Upper lobe of left lung (tissue), 6 donors: ENCODE results near the gene MYRF. TPM values are rescaled to one million over a fixed set of nuclear protein-coding genes. Genes with fewer than 3 reads are reported as not detected.

Experiments
- ATAC-seq, 2 donors: fragments of 200-7000 bp; cut with Tn5 transposase; one replicate each; pipeline ENCODE4 v1.9.1; 2022; ENCODE audit warnings: mild to moderate bottlenecking in 2 of 2, moderate library complexity in 2 of 2; ENCODE audit not compliant: low FRiP score in 2 of 2
- DNase-seq, 2 donors: peaks; one replicate each; pipeline ENCODE4 v3.0.0-alpha.2; 2019 to 2020
- H3K27ac ChIP-seq, 4 donors: fragments of 200-600 bp; sonication (generic); one replicate each; pipeline ENCODE4 v1.5.1; 2016 to 2019
- H3K27me3 ChIP-seq, 4 donors: fragments of 200-600 bp; sonication (generic); one replicate each; pipeline ENCODE4 v1.5.1; 2017 to 2019
- H3K36me3 ChIP-seq, 4 donors: fragments of 200-600 bp; sonication (generic); one replicate each; pipeline ENCODE4 v1.5.1; 2016 to 2019
- H3K4me1 ChIP-seq, 4 donors: fragments of 200-600 bp; sonication (generic); one replicate each; pipeline ENCODE4 v1.5.1; 2018 to 2019
- H3K4me3 ChIP-seq, 4 donors: fragments of 200-600 bp; sonication (generic); one replicate each; pipeline ENCODE4 v1.5.1; 2017 to 2019; ENCODE audit warnings: mild to moderate bottlenecking in 2 of 4, moderate library complexity in 1 of 4
- H3K9me3 ChIP-seq, 4 donors: fragments of 200-600 bp; sonication (generic); one replicate each; pipeline ENCODE4 v1.5.1; 2018 to 2019
- CTCF ChIP-seq, 6 experiments: fragments of 450-650 bp in 4 of 6; fragments of 200-600 bp in 2 of 6; sonication (generic) in 2 of 6; IDR thresholded peaks; one replicate each; pipeline ENCODE4 v1.5.1; 2016 to 2019; ENCODE audit warnings: antibody characterized with exemption in 6 of 6
- EP300 ChIP-seq, 4 donors: sonication (generic); formaldehyde crosslinking; IDR thresholded peaks; one replicate each; pipeline ENCODE4 v1.5.1; 2017; ENCODE audit warnings: antibody characterized with exemption in 4 of 4, control low read depth in 2 of 4
- POLR2A ChIP-seq, 4 donors: fragments of 450-650 bp; IDR thresholded peaks; one replicate each; pipeline ENCODE4 v1.5.1; 2016 to 2017; ENCODE audit warnings: antibody characterized with exemption in 4 of 4, mild to moderate bottlenecking in 2 of 4
- POLR2AphosphoS5 ChIP-seq, 2 donors: sonication (generic); formaldehyde crosslinking; IDR thresholded peaks; one replicate each; pipeline ENCODE4 v1.5.1; 2017; ENCODE audit warnings: antibody characterized with exemption in 2 of 2
- WGBS, 2 donors: methylation state at CpG; one replicate each; pipeline ENCODE4 v1.1.5; 2017 to 2018; 5-methylcytosine and 5-hydroxymethylcytosine counted together
- total RNA-seq, 6 donors: library from RNA; depleted of rRNA in 4 of 6; stranded (reverse); fragments of >200 nt in 4 of 6; gene quantifications; one replicate each; pipeline versions ENCODE4 v1.1.0 to v1.2.1, GENCODE V29; 2016 to 2021
- donor health status: DM: no; HTN: no; CAD: no; lungs with moderate emphysema.
- donor health status: DM: no; HTN: yes; CAD: no; lungs with severe emphysema.

Gene MYRF
- total RNA-seq, 6 donors from 2014 or later, result 32.5 to 147 (median 50.7) TPM

GRCh38 chr11:61728066-61728939, 24.1 kb upstream of the MYRF start:
- no peak for TF ChIP-seq POLR2A (IDR thresholded peaks at IDR 0.05)
- TF ChIP-seq POLR2AphosphoS5 (IDR thresholded peaks at IDR 0.05), result no peak
- TF ChIP-seq EP300 (IDR thresholded peaks at IDR 0.05), result no peak
- TF ChIP-seq CTCF (IDR thresholded peaks at IDR 0.05), result no peak
- DNase-seq, result peak in 1 of 2 donors; percentile 68

GRCh38 chr11:61728940-61729219, 23.6 kb upstream of the MYRF start:
- H3K4me3 ChIP-seq, result no peak overlapping the region
- H3K27ac ChIP-seq, result peak overlapping the region in 1 of 4 donors; percentile 30
- WGBS, 2 donors, result 69 to 81% methylated on average over 8 of the region's 8 CpGs
- no peaks in the 10 kb centered on the region for H3K9me3 ChIP-seq
- TF ChIP-seq EP300 (IDR thresholded peaks at IDR 0.05) (no peak), POLR2AphosphoS5 (IDR thresholded peaks at IDR 0.05) (no peak), CTCF (IDR thresholded peaks at IDR 0.05) (no peak), POLR2A (IDR thresholded peaks at IDR 0.05) (no peak)
- H3K36me3 ChIP-seq, result peaks cover 0 to 5% (median 0%) of the 10 kb centered on the region in 4 donors
- peaks cover 0 to 6% (median 4%) of the 10 kb centered on the region in 4 donors for H3K4me1 ChIP-seq
- ATAC-seq, result peak in 1 of 2 donors; percentile 11
- no peaks in the 10 kb centered on the region for H3K27me3 ChIP-seq
- no peak for DNase-seq

More at GRCh38 chr11:61728066-61728939, 24.1 kb upstream of the MYRF start:
- no peak for ATAC-seq
- 90 to 93% methylated on average over 22 to 33 of the region's 33 CpGs for WGBS, 2 donors
- H3K9me3 ChIP-seq, result no peaks in the 10 kb centered on the region
- H3K27me3 ChIP-seq, result no peaks in the 10 kb centered on the region
- no peak overlapping the region for H3K4me3 ChIP-seq
- peak overlapping the region in 1 of 4 donors; percentile 14 for H3K27ac ChIP-seq
- peaks cover 0 to 6% (median 4%) of the 10 kb centered on the region in 4 donors for H3K4me1 ChIP-seq
- H3K36me3 ChIP-seq, result peaks cover 0 to 5% (median 0%) of the 10 kb centered on the region in 4 donors

DNA sequence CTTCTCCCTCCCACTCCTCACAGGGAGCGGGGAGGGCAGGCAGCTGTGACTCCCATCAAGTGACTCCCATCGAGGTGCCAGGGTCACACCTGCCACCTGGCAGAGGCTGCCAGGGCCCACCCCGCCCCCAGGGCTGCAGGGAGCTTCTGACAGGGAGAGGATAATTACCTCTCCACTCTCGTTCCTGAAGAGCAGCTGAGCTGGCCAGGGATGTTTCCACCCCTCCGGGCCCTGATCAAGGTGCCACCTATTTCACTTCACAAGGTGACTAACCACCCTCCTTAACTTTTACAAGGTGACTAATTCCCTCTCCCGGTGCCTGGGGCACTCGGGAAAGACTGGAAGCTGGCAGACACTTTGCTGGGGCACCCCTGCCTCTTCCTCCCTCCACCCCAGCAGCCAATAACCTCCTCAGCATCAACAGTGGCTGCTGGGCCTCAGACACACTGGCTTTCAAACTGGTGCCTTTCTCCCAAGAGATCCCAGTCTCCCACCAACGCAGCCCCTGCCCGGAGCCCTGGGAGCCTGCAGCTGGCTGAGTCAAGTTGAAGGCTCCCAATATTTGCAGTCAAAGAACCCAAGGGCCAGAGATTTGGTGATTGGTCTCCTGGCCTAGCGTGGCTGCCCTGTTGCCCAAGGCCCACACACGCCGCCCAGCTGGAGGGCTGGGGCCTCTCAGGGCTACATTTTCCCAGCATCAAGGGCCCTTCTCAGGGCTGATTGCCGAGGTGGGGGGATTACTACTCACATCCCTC, 22.0 kb upstream of the MYRF start:
- no peak for ATAC-seq
- Histone ChIP-seq H3K36me3 (peaks cover 0 to 9% (median 0%) of the 10 kb centered on the region in 4 donors), H3K9me3 (no peaks in the 10 kb centered on the region), H3K4me3 (no peak overlapping the region), H3K4me1 (peaks cover 0 to 6% (median 4%) of the 10 kb centered on the region in 4 donors), H3K27me3 (no peaks in the 10 kb centered on the region), H3K27ac (peak overlapping the region in 3 of 4 donors; percentile 1 to 30 (median 9))
- DNase-seq, result peak; percentile 31 to 78
- WGBS, 2 donors, result 74 to 79% methylated on average over 12 to 13 of the region's 13 CpGs
- TF ChIP-seq CTCF (IDR thresholded peaks at IDR 0.05) (no peak), POLR2A (IDR thresholded peaks at IDR 0.05) (no peak), EP300 (IDR thresholded peaks at IDR 0.05) (no peak), POLR2AphosphoS5 (IDR thresholded peaks at IDR 0.05) (no peak)

DNA sequence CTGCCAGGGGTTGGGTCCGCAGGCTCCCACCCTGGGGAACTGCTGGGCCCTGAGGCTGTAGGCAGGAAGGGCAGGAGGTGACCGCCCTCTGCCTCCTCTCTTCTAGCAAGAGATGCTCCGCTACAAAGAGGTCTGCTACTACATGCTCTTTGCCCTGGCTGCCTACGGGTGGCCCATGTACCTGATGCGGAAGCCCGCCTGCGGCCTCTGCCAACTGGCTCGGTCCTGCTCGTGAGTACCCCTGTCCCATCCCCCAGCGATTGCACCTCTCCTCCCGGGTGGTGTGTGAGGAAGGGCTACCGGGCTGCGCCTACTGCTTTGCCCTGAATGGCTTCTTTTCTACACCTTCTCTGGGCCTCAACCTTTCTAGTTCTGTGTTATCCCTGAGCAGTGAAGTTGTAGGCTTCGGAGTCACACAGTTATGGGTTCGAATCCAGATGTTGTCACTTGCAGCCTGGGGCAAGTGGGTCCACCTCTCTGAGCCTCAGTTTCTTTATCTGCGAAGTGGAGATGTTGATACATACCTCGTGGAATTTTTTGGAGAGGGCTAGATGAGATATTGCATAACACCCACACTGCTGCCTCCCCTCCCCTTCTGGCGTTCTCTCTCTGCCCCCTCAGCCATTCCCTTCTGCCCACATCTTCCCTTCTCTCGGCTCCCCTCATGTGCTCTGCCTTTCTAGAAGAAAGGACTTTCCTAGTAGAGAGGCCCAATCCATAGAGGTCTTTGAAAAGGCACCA, 21.1 kb upstream of the MYRF start:
- peak overlapping the region in 2 of 4 donors; percentile 5 to 6 for H3K27ac ChIP-seq

More for the DNA sequence above, 21.1 kb upstream of the MYRF start:
- H3K4me1 ChIP-seq, result peaks cover 0 to 6% (median 4%) of the 10 kb centered on the region in 4 donors
- H3K4me3 ChIP-seq, result no peak overlapping the region
- no peak for ATAC-seq
- H3K9me3 ChIP-seq, result no peaks in the 10 kb centered on the region
- peak in 1 of 2 donors; percentile 52 for DNase-seq
- 86 to 87% methylated on average over 17 to 19 of the region's 19 CpGs for WGBS, 2 donors
- TF ChIP-seq CTCF (IDR thresholded peaks at IDR 0.05), result no peak
- no peak for TF ChIP-seq EP300 (IDR thresholded peaks at IDR 0.05)
- TF ChIP-seq POLR2A (IDR thresholded peaks at IDR 0.05), result no peak
- TF ChIP-seq POLR2AphosphoS5 (IDR thresholded peaks at IDR 0.05), result no peak
- H3K36me3 ChIP-seq, result peaks cover 0 to 14% (median 4%) of the 10 kb centered on the region in 4 donors
- no peaks in the 10 kb centered on the region for H3K27me3 ChIP-seq
